Left lung (tissue), 10 donors: ENCODE measurements around the gene SERP2. TPM values are rescaled to one million over a fixed set of nuclear protein-coding genes. Genes with fewer than 3 reads are reported as not detected.

ENCODE experiments used
- ATAC-seq: fragments of 200-7000 bp; cut with Tn5 transposase; one replicate; pipeline ENCODE4 v1.9.1; 2020; ENCODE audit warnings: moderate library complexity
- DNase-seq, 4 donors: peaks; one replicate each; pipeline ENCODE4 v3.0.0-alpha.2; 2013 to 2020
- H3K27ac ChIP-seq, 2 donors: fragments of 200-600 bp; sonication (generic) in 1 of 2; one replicate each; pipeline versions ENCODE4 v1.5.0 to v1.8.0; 2020 to 2021
- H3K27me3 ChIP-seq, 2 donors: fragments of 200-600 bp; sonication (generic) in 1 of 2; one replicate each; pipeline versions ENCODE4 v1.5.0 to v1.8.0; 2020 to 2021
- H3K36me3 ChIP-seq, 2 donors: fragments of 200-600 bp; sonication (generic) in 1 of 2; one replicate each; pipeline versions ENCODE4 v1.5.0 to v1.8.0; 2020 to 2021
- H3K4me1 ChIP-seq, 2 donors: fragments of 200-600 bp; one replicate each; pipeline ENCODE4 v1.8.0; 2021
- H3K4me3 ChIP-seq, 2 donors: fragments of 200-600 bp; sonication (generic) in 1 of 2; one replicate each; pipeline versions ENCODE4 v1.5.0 to v1.8.0; 2020 to 2021; ENCODE audit warnings: mild to moderate bottlenecking in 1 of 2
- H3K9me3 ChIP-seq, 2 donors: fragments of 200-600 bp; sonication (generic) in 1 of 2; one replicate each; pipeline versions ENCODE4 v1.5.0 to v1.8.0; 2020 to 2021
- CTCF ChIP-seq, 2 donors: fragments of 200-600 bp; sonication (generic) in 1 of 2; IDR thresholded peaks; one replicate each; pipeline versions ENCODE4 v1.5.0 to v1.8.0; 2021; ENCODE audit warnings: antibody characterized with exemption in 2 of 2
- intact Hi-C, 2 donors: fragments of 100-400 bp; cut with DNase I; formaldehyde crosslinking; loops; one replicate each; pipeline versions ENCODE4 v1.11.2 to v1.14.2; 2022
- polyA plus RNA-seq, 6 donors: library from polyadenylated mRNA; unstranded; fragments of 120-200 nt; gene quantifications; one replicate each; pipeline ENCODE4 v1.2.1, GENCODE V29; 2013; ENCODE audit not compliant: insufficient read length in 6 of 6
- total RNA-seq, 2 donors: library from RNA; stranded (reverse); fragmentation: NEBNext Ultra II Directional; extraction: Animal tissue kit (Norgen Biotek cat#: 25700); gene quantifications; one replicate each; pipeline ENCODE4 v1.2.1, GENCODE V29; 2021
- donor health status: DM: no; HTN: yes; CAD: no.
- donor health status: DM: no; HTN: no; CAD: no.

Gene SERP2
- total and polyA plus RNA-seq, 8 donors, result 1.9 to 9.8 (median 9.1) TPM

DNA sequence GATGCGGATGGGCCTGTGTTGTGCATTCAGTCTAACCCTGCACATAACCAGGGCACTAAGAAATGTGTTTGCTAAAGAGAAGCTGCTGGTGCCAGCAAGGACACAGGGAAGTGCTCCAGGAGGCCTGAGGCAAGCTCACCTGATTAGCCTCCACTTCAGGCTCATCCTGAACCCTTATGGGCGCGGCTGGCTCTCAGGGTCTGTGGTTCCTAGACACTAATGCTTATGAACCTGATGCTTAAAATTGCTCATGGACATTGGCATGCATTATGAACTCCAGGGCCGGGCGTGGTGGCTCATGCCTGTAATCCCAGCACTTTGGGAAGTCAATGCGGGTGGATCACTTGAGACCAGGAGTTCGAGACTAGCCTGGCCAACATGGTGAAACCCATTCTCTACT, 34.3 kb downstream of the SERP2 start:
- no peak overlapping the region for H3K4me3 ChIP-seq
- intact Hi-C loops, result no loop called here
- no peaks in the 10 kb centered on the region for H3K27me3 ChIP-seq
- H3K9me3 ChIP-seq, result no peaks in the 10 kb centered on the region
- H3K4me1 ChIP-seq, result peaks cover 0 to 19% of the 10 kb centered on the region in 2 donors
- no peak for TF ChIP-seq CTCF (IDR thresholded peaks at IDR 0.05)
- ATAC-seq (no peak), DNase-seq (no peak)
- H3K27ac ChIP-seq, result no peak overlapping the region
- no peaks in the 10 kb centered on the region for H3K36me3 ChIP-seq

DNA sequence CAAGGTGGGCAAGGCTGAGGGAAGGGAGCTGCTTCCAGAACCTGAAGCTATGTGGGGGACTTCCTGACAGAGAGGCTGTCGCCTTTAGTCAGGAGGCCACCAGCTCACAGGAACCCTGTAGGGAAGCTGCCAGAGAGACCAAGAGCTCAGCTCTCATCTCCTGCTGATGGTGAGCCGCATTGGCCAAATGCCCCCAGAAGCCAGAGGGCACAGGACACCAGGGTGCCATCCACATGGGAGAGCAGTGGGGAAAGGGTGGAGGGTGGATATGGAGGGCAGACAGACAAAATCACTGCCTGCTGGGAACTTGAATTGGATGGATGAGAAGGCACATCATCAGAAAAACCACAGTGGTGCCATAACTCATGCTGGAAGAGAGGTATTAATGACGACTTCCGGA, 36.0 kb downstream of the SERP2 start:
- no peak for DNase-seq
- Histone ChIP-seq H3K27ac (no peak overlapping the region), H3K4me1 (peaks cover 0 to 19% of the 10 kb centered on the region in 2 donors), H3K9me3 (no peaks in the 10 kb centered on the region), H3K36me3 (no peaks in the 10 kb centered on the region), H3K4me3 (no peak overlapping the region), H3K27me3 (no peaks in the 10 kb centered on the region)
- intact Hi-C loops, result no loop called here
- no peak for TF ChIP-seq CTCF (IDR thresholded peaks at IDR 0.05)
- no peak for ATAC-seq

- ATAC-seq, result no peak
- H3K36me3 ChIP-seq, result no peaks in the 10 kb centered on the region
These were observed 36.8 kb downstream of the SERP2 start for GRCh38 chr13:44410328-44410859.

GRCh38 chr13:44411841-44412240, 38.2 kb downstream of the SERP2 start:
- intact Hi-C loops, result no loop called here

More at GRCh38 chr13:44410328-44410859, 36.8 kb downstream of the SERP2 start:
- no peak for DNase-seq
- H3K27me3 ChIP-seq, result no peaks in the 10 kb centered on the region
- intact Hi-C loops, result no loop called here
- H3K27ac ChIP-seq, result no peak overlapping the region
- no peak for TF ChIP-seq CTCF (IDR thresholded peaks at IDR 0.05)
- peaks cover 0 to 19% of the 10 kb centered on the region in 2 donors for H3K4me1 ChIP-seq
- no peaks in the 10 kb centered on the region for H3K9me3 ChIP-seq
- no peak overlapping the region for H3K4me3 ChIP-seq

GRCh38 chr13:44412346-44412935, 38.8 kb downstream of the SERP2 start:
- intact Hi-C loops, result no loop called here
- Histone ChIP-seq H3K27me3 (no peaks in the 10 kb centered on the region), H3K9me3 (no peaks in the 10 kb centered on the region), H3K27ac (no peak overlapping the region), H3K4me3 (no peak overlapping the region), H3K36me3 (no peaks in the 10 kb centered on the region), H3K4me1 (peaks cover 0 to 6% of the 10 kb centered on the region in 2 donors)
- TF ChIP-seq CTCF (IDR thresholded peaks at IDR 0.05), result no peak
- DNase-seq, result no peak
- no peak for ATAC-seq

More at GRCh38 chr13:44411841-44412240, 38.2 kb downstream of the SERP2 start:
- H3K4me3 ChIP-seq, result no peak overlapping the region
- no peaks in the 10 kb centered on the region for H3K9me3 ChIP-seq
- H3K27ac ChIP-seq, result no peak overlapping the region
- H3K27me3 ChIP-seq, result no peaks in the 10 kb centered on the region
- ATAC-seq, result no peak
- DNase-seq, result no peak
- peaks cover 0 to 9% of the 10 kb centered on the region in 2 donors for H3K4me1 ChIP-seq
- TF ChIP-seq CTCF (IDR thresholded peaks at IDR 0.05), result no peak
- no peaks in the 10 kb centered on the region for H3K36me3 ChIP-seq
